Amniotic stem cell (primary cell): ENCODE measurements around the gene RHOD.

Experiments
- DNase-seq: peaks from one replicate; lab custom pipeline; 2025; lab: John Stamatoyannopoulos, UW

The RHOD gene

GRCh38 chr11:67062526-67063373 lies 6.1 kb downstream of the RHOD start:
- DNase-seq = no peak

- DNase-seq = no peak
Measured at GRCh38 chr11:67066333-67066709, 9.7 kb downstream of the RHOD start.

GRCh38 chr11:67071420-67072284 lies 15.0 kb downstream of the RHOD start:
- DNase-seq = no peak

GRCh38 chr11:67072295-67072694 lies 15.6 kb downstream of the RHOD start:
- no peak for DNase-seq

GRCh38 chr11:67073908-67074307 lies 17.3 kb downstream of the RHOD start:
- no peak for DNase-seq

GRCh38 chr11:67076202-67076601 lies 19.6 kb downstream of the RHOD start:
- no peak for DNase-seq

GRCh38 chr11:67079065-67079705 lies 22.5 kb downstream of the RHOD start:
- DNase-seq = no peak

- no peak for DNase-seq
Measured at GRCh38 chr11:67082071-67082791, 25.6 kb downstream of the RHOD start.

- DNase-seq = no peak
Measured at GRCh38 chr11:67083786-67084366, 27.2 kb downstream of the RHOD start.

- DNase-seq = no peak
Measured at GRCh38 chr11:67085617-67086016, 29.0 kb downstream of the RHOD start.

GRCh38 chr11:67090717-67091116 lies 34.1 kb downstream of the RHOD start:
- no peak for DNase-seq

GRCh38 chr11:67095214-67095507 lies 38.5 kb downstream of the RHOD start:
- no peak for DNase-seq

- DNase-seq = no peak
Measured at GRCh38 chr11:67098799-67099429, 42.3 kb downstream of the RHOD start.

GRCh38 chr11:67099831-67100324 lies 43.2 kb downstream of the RHOD start:
- DNase-seq = no peak

- no peak for DNase-seq
Measured at GRCh38 chr11:67102664-67103063, 46.0 kb downstream of the RHOD start.

GRCh38 chr11:67105964-67106363 lies 49.3 kb downstream of the RHOD start:
- no peak for DNase-seq

- no peak for DNase-seq
Measured at GRCh38 chr11:67111261-67111660, 54.6 kb downstream of the RHOD start.

- DNase-seq = no peak
Measured at GRCh38 chr11:67113231-67113721, 56.6 kb downstream of the RHOD start.

GRCh38 chr11:67114275-67114896 lies 57.7 kb downstream of the RHOD start:
- no peak for DNase-seq

- no peak for DNase-seq
Measured at GRCh38 chr11:67116758-67117105, 60.1 kb downstream of the RHOD start.

- no peak for DNase-seq
Measured at GRCh38 chr11:67117176-67117575, 60.5 kb downstream of the RHOD start.
